ENCODE results near the gene PSG11.
"Not testable (repeated sequence)": the region's sequence is repeated elsewhere in the genome, so short reads cannot be mapped to it uniquely, and the experiment has no call there.

The PSG11 gene

DNA sequence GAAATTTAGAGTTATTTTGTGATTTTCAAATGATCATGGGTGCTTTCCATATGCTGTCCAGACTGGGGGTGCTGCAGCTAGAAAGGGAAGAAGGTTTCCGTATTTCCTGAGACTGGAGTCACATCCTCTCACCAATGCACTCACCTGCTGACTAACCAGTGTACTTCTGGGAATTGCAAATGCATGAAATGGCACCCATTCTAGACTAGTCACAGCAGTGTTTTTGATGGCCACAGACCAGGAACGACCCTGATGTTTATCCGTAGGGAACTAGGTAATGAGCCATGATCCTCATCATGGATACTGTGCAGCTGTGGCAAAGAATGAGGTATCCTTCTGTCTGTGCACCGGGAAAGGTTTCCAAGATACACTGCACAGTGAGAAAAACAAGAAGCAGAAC, 37.1 kb downstream of the PSG11 start:
- DNase-seq (ENCODE audit: low read depth, low spot score): not testable (repeated sequence)

GRCh38 chr19:42988206-42988605, 38.1 kb downstream of the PSG11 start:
- not testable (repeated sequence) for DNase-seq (ENCODE audit: low read depth, low spot score)

DNA sequence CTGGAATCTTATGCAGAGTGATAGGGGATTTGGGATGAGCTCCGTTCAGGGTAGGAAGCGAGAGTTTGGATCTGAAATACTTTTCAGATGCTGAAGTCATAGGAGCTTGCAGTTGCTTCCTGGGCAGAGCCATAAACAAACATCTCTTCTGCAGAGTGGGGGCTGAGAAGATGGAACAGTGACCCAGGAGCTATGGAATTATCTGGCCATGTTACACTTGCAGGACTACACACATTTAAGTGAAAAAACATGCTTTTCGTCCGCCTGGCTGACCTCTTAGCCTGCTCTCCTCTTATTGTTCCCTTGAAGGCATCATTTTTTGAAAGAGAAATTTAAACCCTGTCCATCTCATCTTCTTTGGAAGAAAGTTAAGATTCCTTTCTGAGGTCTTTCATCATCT, 40.7 kb downstream of the PSG11 start:
- DNase-seq (ENCODE audit: low read depth, low spot score): no peak

DNA sequence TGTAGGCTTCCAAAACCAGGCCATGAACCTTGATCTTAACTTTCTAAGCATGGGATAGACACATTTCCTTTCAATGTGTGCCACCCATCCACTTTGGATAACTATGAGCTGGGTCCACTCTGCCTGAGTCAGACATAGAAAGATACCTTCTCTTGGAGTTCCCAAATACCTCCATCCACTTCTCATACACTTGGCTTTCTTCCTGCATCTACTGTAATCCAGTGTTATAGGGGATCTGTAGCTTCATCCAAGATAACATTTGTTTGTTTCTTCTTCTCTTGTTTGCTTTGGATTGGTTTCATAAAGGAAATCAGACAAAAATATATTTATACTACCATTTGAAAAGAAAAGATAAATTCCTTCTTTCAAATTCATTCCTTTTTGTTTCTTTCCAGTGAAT, 44.2 kb downstream of the PSG11 start:
- not testable (repeated sequence) for DNase-seq (ENCODE audit: low read depth, low spot score)

GRCh38 chr19:42971451-42971850, 54.8 kb downstream of the PSG11 start:
- not testable (repeated sequence) for DNase-seq (ENCODE audit: low read depth, low spot score)

DNA sequence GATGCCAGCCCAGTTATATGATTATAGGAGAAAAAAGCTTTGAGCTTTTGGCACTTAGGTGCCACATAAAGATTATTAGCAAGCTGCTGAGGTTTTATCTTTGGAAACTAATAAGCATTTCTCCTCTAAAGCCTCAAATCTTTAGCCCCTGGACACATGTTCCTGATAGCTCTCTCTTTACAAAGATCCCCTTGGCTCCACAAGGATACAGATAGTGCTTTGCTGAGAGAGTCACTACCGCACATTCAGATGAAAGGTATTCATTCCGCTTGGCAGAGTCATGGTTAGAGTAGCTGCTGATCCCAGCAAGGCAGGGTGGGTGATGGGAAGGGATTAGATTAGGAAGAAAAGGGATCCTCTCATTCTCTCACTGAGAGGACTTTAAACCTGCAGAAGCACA, 61.1 kb downstream of the PSG11 start:
- no peak for DNase-seq (ENCODE audit: low read depth, low spot score)

- DNase-seq (ENCODE audit: low read depth, low spot score): no peak
Observed at GRCh38 chr19:42961119-42961518, 65.2 kb downstream of the PSG11 start.

Data from activated CD4-positive, CD25-positive, alpha-beta regulatory T cell treated with anti-CD3 and anti-CD28 coated beads, Interleukin-2, amount 50 U/mL, for 16 hours (primary cell).